Measurements from ENCODE around the gene GADD45GIP1.

DNA sequence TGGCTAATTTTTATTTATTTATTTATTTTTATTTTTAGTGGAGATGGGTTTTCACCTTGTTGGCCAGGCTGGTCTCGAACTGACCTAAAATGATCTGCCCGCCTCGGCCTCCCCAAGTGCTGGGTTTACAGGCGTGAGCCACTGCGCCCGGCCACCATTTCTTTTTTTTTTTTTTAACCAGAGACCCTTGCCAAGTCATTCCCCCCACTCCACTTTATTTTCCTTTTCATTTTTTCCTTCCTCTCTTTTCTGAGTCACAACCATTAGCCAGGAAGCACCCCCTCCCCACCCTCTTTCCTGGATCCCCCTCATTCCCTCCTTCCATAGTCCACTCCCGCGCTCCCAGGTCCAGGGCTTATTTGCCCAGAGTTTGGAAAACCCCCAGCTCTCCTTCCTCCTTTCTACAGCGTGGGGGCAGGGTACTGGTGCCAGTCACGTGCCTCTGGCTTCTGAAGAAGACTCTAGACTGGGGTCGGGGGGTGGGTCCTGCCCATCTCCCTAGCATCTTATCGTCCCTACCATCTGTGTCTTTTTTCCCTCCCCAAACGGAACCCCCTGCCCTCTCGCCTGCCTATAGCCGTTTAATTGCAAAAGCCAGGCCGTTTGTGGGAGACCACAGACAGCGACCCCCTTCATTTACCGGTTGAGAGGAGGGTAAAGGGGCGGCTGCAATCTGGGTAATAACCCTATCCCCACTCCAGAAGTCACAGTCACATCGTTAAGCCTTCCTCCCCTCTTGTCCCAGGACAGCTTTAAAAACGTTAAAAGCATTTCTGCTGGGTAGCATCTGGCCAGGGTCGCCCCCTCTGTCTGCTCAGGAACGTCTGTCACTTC, 19.7 kb downstream of the GADD45GIP1 start:
- TF ChIP-seq EP300 (conservative IDR thresholded peaks at IDR 0.05; ENCODE audit: poor library complexity, severe bottlenecking), result no peak
- TF ChIP-seq, protein P1, sequence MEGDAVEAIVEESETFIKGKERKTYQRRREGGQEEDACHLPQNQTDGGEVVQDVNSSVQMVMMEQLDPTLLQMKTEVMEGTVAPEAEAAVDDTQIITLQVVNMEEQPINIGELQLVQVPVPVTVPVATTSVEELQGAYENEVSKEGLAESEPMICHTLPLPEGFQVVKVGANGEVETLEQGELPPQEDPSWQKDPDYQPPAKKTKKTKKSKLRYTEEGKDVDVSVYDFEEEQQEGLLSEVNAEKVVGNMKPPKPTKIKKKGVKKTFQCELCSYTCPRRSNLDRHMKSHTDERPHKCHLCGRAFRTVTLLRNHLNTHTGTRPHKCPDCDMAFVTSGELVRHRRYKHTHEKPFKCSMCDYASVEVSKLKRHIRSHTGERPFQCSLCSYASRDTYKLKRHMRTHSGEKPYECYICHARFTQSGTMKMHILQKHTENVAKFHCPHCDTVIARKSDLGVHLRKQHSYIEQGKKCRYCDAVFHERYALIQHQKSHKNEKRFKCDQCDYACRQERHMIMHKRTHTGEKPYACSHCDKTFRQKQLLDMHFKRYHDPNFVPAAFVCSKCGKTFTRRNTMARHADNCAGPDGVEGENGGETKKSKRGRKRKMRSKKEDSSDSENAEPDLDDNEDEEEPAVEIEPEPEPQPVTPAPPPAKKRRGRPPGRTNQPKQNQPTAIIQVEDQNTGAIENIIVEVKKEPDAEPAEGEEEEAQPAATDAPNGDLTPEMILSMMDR (IDR thresholded peaks at IDR 0.05; ENCODE audit: poor library complexity, severe bottlenecking), result no peak
- no peak for TF ChIP-seq POLR2AphosphoS5 (IDR thresholded peaks at IDR 0.05)
- no peak for TF ChIP-seq EZH2 (IDR thresholded peaks at IDR 0.05; ENCODE audit: borderline replicate concordance, insufficient read depth, low read length, poor library complexity, severe bottlenecking)
- no peak for TF ChIP-seq TAF1 (IDR thresholded peaks at IDR 0.05; ENCODE audit: low read depth)
